Stimulated activated CD8-positive, alpha-beta memory T cell treated with anti-CD3 and anti-CD28 coated beads, Interleukin-15, amount 100 ng/mL, for 4 hours (primary cell): Measurements from ENCODE around the gene MGAT4C.

Experiments used
- DNase-seq, 2 donors: peaks; one replicate each; pipeline ENCODE4 v3.0.0-alpha.2; 2020; ENCODE audit warnings: low read depth in 2 of 2

The MGAT4C gene

DNA sequence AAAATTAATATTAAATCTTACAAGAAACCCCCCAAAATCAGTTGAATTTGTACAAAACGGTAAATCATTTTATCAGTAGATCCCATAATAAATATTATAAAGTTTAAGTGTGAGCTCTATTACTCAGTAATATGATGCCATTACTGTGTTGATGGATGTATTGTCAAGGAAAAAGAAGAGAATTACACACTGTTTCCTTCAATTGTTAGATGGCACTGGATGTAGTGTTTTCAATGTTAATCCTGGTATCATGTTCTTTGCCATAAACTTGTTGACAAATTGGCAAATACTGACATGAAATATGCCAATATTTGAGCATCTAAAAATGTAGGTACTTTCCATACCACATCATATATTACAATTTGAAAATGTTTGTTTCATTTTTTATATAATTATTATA, 280.5 kb downstream of the MGAT4C start:
- no peak for DNase-seq

DNA sequence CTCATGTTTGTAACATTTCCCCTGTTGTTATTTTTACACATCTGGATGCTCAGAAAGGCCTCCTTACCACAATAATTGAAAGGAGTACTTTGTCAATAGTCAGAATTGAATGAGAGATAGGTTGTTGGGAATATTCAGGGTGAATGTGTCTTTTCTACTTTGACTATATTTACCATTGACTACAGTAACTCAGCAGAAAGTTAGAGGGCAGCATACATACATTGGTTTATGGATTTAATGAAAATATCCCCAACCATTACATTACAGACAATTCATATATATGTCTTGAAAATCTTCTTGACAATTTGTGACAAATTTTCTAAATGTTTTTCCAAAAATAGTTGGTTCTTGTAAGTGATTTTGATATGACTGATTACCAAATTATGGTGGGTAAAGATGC, 284.4 kb downstream of the MGAT4C start:
- DNase-seq, result no peak

DNA sequence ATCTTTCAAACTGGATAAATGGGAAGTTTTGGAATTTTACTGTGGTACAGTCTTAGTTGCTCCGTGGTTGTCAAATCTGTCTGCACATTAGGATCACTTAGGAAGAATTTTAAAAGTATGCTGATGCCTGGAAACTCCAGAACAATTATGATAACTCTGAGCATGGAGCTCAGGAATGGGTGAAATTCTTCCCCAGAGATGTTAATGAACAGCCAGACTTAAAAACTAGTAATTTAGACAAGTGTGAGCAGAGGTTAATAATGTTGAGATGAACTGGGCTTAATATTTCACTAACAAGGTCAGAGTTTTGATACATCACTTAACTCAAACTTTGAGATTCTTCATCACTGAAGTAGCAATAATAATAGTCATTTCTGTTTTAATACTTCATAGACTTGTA, 287.6 kb downstream of the MGAT4C start:
- no peak for DNase-seq

DNA sequence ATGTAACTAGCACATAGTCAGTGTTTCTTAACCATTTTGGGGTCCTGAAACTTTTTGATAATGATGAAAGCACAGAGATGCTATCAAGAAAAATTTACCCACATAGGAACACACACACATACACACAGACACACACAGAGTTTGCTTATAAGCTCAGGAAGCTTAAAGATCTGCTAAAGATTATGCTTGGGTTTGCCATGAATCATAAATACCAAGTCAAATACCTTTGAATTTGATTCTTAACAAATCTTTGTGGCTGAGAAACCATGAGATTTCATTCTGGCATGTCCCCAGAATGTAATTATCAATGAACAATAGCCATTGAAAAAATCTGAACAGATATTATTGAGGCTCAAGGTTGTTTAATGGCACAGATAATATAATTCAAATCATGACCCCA, 292.9 kb downstream of the MGAT4C start:
- DNase-seq, result no peak

DNA sequence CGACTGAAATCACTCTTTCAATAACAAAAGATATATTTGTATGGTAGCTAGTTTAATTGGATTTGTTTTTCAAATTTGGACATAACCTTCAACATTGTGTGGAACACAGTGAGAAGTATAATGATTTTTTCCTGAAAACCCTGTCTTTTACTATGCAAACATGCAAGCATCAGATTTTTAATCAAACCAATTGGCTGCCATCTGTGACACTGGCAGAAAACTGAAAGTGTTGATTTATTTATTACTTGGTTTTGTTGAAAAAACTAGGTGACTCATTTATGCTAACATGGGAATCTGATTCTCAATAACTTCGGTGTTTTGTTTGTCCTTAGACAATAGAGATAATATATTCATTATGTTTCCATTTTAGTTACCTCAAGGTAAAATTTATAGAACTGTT, 300.1 kb downstream of the MGAT4C start:
- DNase-seq, result no peak

DNA sequence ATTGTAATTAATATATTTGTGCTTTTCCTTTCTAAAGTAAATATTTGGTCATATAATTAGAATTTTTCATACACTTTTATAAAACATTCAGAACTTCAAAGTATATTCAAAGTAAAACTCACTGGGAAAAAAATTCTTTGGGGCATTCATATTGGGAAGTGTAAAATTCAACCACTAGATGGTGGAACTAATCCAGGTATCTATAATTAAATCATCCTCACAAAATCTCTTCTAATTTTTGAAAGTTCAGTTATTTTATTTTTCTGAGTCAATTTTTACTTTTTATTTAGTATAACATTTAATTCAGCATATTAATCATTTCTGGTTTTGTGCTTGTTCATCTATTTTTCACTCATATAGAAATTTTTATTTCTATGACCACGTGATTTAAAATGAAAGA, 301.1 kb downstream of the MGAT4C start:
- DNase-seq, result no peak

DNA sequence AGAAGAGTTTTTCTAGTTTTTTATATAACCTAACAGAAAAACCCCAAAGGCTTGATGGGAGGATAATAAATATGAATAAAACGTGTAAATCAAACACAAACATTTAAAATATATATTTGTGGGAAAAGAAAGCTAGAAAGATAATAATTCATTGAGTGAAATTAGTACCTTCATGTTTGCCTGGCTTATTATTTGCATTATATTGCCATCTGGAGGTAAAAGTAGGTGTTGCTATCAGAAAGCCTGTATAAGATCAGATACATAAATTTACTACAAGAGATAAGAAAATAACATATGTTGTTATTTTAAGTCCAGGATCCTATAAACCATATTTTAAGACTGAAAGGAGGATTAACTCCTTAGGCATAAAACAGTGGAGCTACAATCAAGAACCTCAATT, 304.4 kb downstream of the MGAT4C start:
- DNase-seq, result no peak

DNA sequence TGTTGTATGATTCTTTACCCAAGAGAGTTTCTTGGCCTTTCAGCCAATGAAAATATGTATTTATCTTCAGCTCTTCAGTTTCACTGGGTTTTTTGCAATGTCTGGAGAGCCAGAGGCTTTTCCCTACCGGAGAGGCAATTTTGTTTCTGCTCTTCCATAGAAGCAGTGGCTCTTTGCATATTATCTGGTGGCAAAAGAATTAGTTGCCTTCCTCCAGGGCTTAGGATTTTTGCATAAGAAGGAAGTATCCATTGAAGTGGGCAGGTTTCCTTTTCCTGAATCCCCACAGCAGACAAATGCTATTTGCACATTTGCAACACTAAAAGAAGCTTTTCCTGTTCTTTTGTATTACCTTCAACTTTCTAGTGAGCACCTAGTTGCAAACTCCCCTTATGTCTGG, 306.9 kb downstream of the MGAT4C start:
- DNase-seq, result no peak

DNA sequence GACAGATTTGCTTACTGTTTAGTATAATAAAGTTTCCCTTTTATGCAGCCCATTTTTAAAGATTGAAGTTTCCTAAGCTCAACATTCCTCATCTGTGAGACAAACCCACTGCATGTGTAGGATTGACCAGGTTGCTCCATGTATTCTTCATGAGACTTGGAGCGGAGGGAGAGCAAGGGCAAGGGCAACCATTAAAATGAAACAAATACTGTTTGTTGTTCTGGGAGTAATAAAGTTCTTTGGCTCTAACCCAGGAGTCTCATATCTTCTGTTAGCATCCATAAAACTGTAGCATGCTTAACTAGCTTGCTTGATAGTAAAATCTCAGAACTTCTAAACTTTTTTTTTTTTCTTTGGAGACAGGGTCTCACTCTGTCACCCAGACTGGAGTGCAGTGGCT, 307.9 kb downstream of the MGAT4C start:
- no peak for DNase-seq

DNA sequence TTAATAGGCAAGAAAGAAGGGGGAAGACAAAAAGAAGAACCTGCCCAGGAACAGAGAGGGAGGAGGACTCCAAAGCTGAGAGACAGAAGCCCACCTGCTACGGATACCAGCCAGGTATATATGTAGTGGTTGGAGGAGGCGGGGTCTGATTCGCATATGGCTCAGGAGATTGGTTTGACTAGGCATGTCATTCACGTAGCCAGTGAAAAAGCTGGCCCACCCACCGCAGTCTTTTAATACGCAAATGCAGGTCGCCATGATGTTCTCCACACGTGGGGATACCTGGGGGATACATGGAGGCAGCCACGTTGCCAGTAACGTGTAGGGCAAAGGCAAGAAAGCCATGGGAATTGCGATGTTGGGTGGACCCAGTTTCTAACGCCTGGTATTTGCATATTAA, 308.9 kb downstream of the MGAT4C start:
- DNase-seq, result no peak

DNA sequence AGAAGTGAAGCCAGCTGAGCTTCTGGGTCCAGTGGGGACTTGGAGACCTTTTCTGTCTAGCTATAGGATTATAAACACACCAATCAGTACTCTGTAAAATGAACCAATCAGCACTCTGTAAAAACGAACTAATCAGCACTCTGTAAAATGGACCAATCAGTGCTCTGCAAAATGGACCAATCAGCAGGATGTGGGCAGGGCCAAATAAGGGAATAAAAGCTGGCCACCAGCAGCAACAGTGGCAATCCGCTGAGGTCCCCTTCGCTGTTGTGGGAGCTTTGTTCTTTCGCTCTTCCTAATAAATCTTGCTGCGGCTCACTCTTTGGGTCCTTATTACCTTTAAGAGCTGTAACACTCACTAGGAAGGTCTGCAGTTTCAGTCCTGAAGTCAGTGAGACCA, 309.8 kb downstream of the MGAT4C start:
- no peak for DNase-seq

DNA sequence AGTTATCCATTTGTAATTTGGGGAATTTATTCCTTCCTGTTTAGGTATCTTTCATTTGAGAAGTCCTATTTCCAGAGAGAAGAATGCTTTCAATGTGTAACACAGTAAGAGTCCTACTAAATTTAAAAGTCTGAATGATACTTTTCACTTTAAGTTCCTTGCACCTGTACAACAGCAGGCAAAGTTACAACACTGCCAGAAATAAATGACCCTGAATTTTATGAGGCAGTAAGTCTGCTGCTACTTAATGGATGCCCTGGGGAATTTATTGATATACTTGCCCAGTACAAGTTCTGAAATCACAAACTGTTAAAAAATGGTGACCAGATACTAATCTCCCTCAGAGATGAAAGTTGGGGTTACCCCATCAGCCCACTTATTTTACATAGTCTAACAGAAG, 329.0 kb downstream of the MGAT4C start:
- no peak for DNase-seq

DNA sequence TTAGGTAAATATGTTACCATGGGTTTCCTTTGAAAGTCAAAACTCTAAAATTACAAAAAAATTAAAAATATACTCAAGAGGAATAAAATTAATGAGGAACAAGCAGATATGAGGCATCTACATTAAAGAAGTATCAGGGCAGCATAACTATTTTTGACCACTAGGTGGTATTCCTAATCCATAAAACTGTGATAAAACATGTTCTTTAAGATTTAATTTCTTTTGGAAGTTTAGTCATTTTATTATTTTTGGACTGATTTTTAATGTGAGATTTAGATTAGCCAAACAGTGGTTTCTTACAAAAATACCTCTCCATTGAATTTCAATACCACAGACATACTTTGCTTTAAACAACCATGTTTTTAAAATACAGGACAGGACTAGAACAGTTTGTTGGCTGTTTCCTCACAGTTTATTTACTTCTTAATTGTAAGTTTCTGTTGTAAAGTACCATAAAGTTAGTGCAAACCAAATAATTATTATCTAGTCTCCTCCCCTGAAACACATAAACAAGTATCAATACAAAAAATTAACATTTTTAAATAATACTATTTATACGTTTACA, 332.3 kb downstream of the MGAT4C start:
- DNase-seq, result no peak

DNA sequence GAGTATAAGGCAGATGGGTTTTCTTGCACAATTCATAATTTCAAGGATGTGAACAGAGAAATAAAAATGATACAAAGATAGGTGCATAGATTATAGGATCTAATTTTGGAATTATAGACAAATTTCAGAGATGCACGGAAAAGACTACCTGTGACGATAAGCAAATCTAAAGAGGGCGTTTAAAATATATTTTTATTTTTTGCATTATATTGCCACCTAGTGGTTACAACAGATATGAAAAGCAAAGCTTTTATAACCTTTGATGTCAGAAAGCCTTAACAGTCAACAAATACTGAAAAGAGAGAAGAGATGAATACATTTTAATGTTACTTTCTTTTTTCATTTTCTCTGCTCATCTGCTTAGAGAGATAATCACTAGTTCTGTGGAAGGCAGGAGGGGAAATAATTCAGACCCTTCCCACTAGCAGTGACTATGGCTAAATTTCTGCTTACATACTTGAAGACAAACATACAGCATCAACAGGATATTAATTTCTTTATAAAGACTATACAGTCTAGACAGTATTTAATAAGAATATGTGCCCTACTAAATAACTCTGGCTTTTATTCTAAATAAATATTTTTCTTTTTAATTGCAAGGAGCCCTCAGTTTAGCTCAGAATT, 335.8 kb downstream of the MGAT4C start:
- no peak for DNase-seq
